BJ (cell line): ENCODE results near the gene TRMT2A. TPM values are rescaled to one million over a fixed set of nuclear protein-coding genes. Genes with fewer than 3 reads are reported as not detected.

Source experiments
- CTCF ChIA-PET: fragments of 350-600 bp; formaldehyde crosslinking; extraction: SDS; loops from one replicate; lab custom pipeline; 2021; ENCODE audit warnings: antibody characterized with exemption, inconsistent platforms; lab: Yijun Ruan, JAX
- POLR2A ChIA-PET: fragments of 300-600 bp; sonication (Branson Sonifier 250); formaldehyde crosslinking; extraction: SDS; loops from one replicate; lab custom pipeline; 2021; ENCODE audit warnings: antibody characterized with exemption; lab: Charles Lee
- DNase-seq: peaks from one replicate; pipeline ENCODE4 v3.0.0-alpha.2; 2011; ENCODE audit warnings: low read depth
- H3K27me3 ChIP-seq: 2 replicates; pipeline ENCODE4 v1.6.0; 2011; ENCODE audit warnings: low read length; ENCODE audit not compliant: control insufficient read depth, insufficient read depth
- H3K36me3 ChIP-seq: 2 replicates; pipeline ENCODE4 v1.5.1; 2011; ENCODE audit warnings: low read length; ENCODE audit not compliant: control insufficient read depth, insufficient read depth
- H3K4me3 ChIP-seq: 2 replicates; pipeline ENCODE4 v1.5.1; 2011; ENCODE audit warnings: low read depth, mild to moderate bottlenecking, control low read depth, low read length
- polyA plus RNA-seq: library from polyadenylated mRNA; depleted of rRNA; stranded (reverse); fragments of >200 nt; gene quantifications from 2 replicates; pipeline ENCODE4 v1.2.3, GENCODE V29; 2011
- TF ChIP-seq, protein P1 (sequence below): IDR thresholded peaks from 2 replicates; pipeline ENCODE4 v1.5.1; 2011; ENCODE audit warnings: low read depth, mild to moderate bottlenecking, control low read depth, inconsistent platforms, low read length, moderate library complexity; ENCODE audit not compliant: insufficient read depth

The TRMT2A gene
- polyA plus RNA-seq, 1 experiment = 34.2 TPM

DNA sequence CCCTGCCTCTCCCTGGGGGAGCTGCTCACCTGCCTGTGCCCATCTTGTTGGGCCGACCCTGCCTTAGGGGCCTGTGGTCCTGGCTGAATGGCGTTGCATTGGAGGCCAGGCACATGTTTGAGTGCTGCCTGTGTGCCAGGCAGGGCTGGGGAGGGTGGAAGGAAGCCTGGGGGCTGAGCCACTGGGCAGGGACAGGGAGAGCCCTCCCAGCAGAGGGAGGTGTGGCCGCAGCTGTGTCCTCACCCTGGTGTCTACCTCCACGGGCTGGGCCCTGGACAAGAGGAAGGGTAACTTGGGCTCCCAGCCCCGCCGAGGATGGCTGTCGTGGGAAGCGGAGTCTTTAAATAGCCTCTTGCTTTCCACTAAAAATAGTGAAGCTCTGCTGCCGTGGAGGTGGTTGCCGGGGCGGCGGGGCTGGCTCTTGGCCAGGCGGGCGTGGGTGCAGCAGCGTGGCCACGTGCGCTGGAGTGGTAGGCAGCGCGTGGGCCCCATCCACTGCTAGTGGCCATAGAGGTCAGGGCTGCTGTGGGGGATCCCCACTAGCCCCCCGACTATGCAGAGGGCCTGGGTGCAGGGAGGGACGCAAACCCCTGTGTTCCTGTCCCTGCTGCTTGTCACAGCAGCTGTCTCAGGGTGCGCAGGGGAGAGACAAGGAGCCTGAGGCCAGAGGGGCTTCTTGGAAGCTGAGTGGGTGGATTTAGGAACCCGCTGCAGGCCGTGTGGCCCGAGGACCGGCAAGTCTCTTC lies 20.8 kb upstream of the TRMT2A start:
- ChIA-PET POLR2A (no interaction called here), CTCF (interaction anchor here (1.3 to 1.5 kb wide), 2 partner anchors 13 to 19 kb away, joined by 4 to 6 read pairs; no protein-coding TSS in a partner anchor)
- H3K36me3 ChIP-seq = peaks cover 8% of the 10 kb centered on the region
- no peaks in the 10 kb centered on the region for H3K27me3 ChIP-seq
- TF ChIP-seq, protein P1, sequence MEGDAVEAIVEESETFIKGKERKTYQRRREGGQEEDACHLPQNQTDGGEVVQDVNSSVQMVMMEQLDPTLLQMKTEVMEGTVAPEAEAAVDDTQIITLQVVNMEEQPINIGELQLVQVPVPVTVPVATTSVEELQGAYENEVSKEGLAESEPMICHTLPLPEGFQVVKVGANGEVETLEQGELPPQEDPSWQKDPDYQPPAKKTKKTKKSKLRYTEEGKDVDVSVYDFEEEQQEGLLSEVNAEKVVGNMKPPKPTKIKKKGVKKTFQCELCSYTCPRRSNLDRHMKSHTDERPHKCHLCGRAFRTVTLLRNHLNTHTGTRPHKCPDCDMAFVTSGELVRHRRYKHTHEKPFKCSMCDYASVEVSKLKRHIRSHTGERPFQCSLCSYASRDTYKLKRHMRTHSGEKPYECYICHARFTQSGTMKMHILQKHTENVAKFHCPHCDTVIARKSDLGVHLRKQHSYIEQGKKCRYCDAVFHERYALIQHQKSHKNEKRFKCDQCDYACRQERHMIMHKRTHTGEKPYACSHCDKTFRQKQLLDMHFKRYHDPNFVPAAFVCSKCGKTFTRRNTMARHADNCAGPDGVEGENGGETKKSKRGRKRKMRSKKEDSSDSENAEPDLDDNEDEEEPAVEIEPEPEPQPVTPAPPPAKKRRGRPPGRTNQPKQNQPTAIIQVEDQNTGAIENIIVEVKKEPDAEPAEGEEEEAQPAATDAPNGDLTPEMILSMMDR = no peak
- no peak overlapping the region for H3K4me3 ChIP-seq
- DNase-seq = no peak

- DNase-seq = no peak
- TF ChIP-seq, protein P1 = no peak
- Histone ChIP-seq H3K4me3 (no peak overlapping the region), H3K27me3 (no peaks in the 10 kb centered on the region), H3K36me3 (peaks cover 6% of the 10 kb centered on the region)
- ChIA-PET CTCF (interaction anchor here (1.5 kb wide), 1 partner anchor 20 kb away, joined by 6 read pairs; no protein-coding TSS in a partner anchor), POLR2A (no interaction called here)
Observed at GRCh38 chr22:20137113-20137512, 20.1 kb upstream of the TRMT2A start.

GRCh38 chr22:20136603-20136873 lies 19.5 kb upstream of the TRMT2A start:
- POLR2A ChIA-PET = no interaction called here

GRCh38 chr22:20135806-20136602 lies 19.0 kb upstream of the TRMT2A start:
- H3K36me3 ChIP-seq = peaks cover 5% of the 10 kb centered on the region
- TF ChIP-seq, protein P1 = no peak
- H3K27me3 ChIP-seq = no peaks in the 10 kb centered on the region
- ChIA-PET POLR2A (no interaction called here), CTCF (no interaction called here)
- DNase-seq = no peak
- no peak overlapping the region for H3K4me3 ChIP-seq

More at GRCh38 chr22:20136603-20136873, 19.5 kb upstream of the TRMT2A start:
- H3K36me3 ChIP-seq = peaks cover 5% of the 10 kb centered on the region
- H3K27me3 ChIP-seq = no peaks in the 10 kb centered on the region
- CTCF ChIA-PET = no interaction called here
- TF ChIP-seq, protein P1 = no peak
- no peak for DNase-seq
- H3K4me3 ChIP-seq = no peak overlapping the region

- H3K27me3 ChIP-seq = no peaks in the 10 kb centered on the region
- POLR2A ChIA-PET = no interaction called here
- H3K36me3 ChIP-seq = peaks cover 5% of the 10 kb centered on the region
- TF ChIP-seq, protein P1 = no peak
- no peak for DNase-seq
- CTCF ChIA-PET = no interaction called here
- H3K4me3 ChIP-seq = no peak overlapping the region
Observed at GRCh38 chr22:20135265-20135664, 18.2 kb upstream of the TRMT2A start.
